Measurements from ENCODE around the gene APC2. TPM values are rescaled to one million over a fixed set of nuclear protein-coding genes. Genes with fewer than 3 reads are reported as not detected.

The APC2 gene
- total and polyA plus RNA-seq, 2 donors (not counting 1 experiment from before 2014, with no cell fraction given), result 0.12 to 0.16 TPM

DNA sequence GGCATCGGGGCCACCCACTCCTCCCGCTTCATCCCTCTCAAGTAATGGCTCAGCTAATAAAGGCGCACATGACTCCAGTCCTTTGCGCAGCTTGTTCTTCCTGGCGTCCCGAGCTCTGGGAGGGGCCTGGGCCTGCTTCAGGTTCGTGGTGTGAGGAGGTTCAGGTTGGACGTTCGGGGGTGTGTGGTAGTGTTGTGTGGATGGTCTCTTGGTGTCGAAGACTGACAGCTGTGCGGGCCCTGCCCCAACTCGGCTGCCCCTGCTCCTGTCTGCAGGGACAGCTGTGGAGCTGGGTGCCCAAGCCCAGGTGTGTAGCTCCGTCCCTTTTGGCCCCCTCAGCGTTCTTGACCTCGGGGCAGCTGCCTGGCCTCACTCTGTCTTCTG, 9.5 kb upstream of the APC2 start:
- POLR2A ChIA-PET, result no interaction called here
- Histone ChIP-seq H3K36me3 (replicated peaks in 1 of 2; ENCODE audit: control extremely low read depth in 1 of 2, control insufficient read depth in 1 of 2, extremely low read depth in 1 of 2, insufficient read depth in 2 of 2, low read length in 1 of 2) (peaks cover 0 to 28% of the 10 kb centered on the region in 2 experiments), H3K27me3 (replicated peaks in 1 of 4; ENCODE audit: control extremely low read depth in 1 of 4, control insufficient read depth in 3 of 4, insufficient read depth in 4 of 4, low read length in 3 of 4) (peaks cover 0 to 2% (median under 1%) of the 10 kb centered on the region in 4 experiments), H3K9me3 (ENCODE audit: control extremely low read depth in 1 of 3, control insufficient read depth in 2 of 3, insufficient read depth in 1 of 3, low read length in 2 of 3) (no peaks in the 10 kb centered on the region), H3K4me1 (ENCODE audit: control insufficient read depth in 2 of 2, insufficient read depth in 2 of 2, low read length in 2 of 2) (peaks cover 14 to 26% of the 10 kb centered on the region in 2 donors), H3K4me3 (ENCODE audit: control extremely low read depth in 1 of 5, extremely low read depth in 1 of 5, insufficient read depth in 1 of 5, low read depth in 2 of 5, low read length in 4 of 5) (no peak overlapping the region), H2AFZ (ENCODE audit: insufficient read depth, low read depth, low read length, poor library complexity, severe bottlenecking) (no peak overlapping the region), H3K9ac (ENCODE audit: low read length) (no peak overlapping the region), H3K27ac (ENCODE audit: low read length in 2 of 2) (no peak overlapping the region), H4K20me1 (ENCODE audit: control insufficient read depth, insufficient read depth, low read length, poor library complexity, severe bottlenecking) (peaks cover 62% of the 10 kb centered on the region), H3K79me2 (ENCODE audit: control insufficient read depth, insufficient read depth, low read length) (peaks cover 21% of the 10 kb centered on the region), H3K4me2 (replicated peaks; ENCODE audit: low read depth, low read length, poor library complexity, severe bottlenecking) (no peak overlapping the region)
- no peak for TF ChIP-seq EZH2 (IDR thresholded peaks at IDR 0.05; ENCODE audit: borderline replicate concordance, insufficient read depth, low read depth, low read length, poor library complexity, severe bottlenecking)
- TF ChIP-seq, protein P1, sequence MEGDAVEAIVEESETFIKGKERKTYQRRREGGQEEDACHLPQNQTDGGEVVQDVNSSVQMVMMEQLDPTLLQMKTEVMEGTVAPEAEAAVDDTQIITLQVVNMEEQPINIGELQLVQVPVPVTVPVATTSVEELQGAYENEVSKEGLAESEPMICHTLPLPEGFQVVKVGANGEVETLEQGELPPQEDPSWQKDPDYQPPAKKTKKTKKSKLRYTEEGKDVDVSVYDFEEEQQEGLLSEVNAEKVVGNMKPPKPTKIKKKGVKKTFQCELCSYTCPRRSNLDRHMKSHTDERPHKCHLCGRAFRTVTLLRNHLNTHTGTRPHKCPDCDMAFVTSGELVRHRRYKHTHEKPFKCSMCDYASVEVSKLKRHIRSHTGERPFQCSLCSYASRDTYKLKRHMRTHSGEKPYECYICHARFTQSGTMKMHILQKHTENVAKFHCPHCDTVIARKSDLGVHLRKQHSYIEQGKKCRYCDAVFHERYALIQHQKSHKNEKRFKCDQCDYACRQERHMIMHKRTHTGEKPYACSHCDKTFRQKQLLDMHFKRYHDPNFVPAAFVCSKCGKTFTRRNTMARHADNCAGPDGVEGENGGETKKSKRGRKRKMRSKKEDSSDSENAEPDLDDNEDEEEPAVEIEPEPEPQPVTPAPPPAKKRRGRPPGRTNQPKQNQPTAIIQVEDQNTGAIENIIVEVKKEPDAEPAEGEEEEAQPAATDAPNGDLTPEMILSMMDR (IDR thresholded peaks at IDR 0.05), result no peak
- no peak for DNase-seq
- CTCF ChIA-PET, result no interaction called here
- no peak for ATAC-seq (ENCODE audit: low read depth)
- Mint-ChIP-seq H3K27me3 (no peaks in the 10 kb centered on the region), H3K9me3 (ENCODE audit: insufficient read depth) (no peaks in the 10 kb centered on the region), H3K27ac (peak overlapping the region; percentile 46), H3K4me1 (peaks cover 26% of the 10 kb centered on the region), H3K4me3 (peak overlapping the region; percentile 66)
- 92% methylated on average over 14 of the region's 15 CpGs for WGBS (ENCODE audit: insufficient coverage)
- intact Hi-C loops (cut with micrococcal nuclease), result no loop called here

DNA sequence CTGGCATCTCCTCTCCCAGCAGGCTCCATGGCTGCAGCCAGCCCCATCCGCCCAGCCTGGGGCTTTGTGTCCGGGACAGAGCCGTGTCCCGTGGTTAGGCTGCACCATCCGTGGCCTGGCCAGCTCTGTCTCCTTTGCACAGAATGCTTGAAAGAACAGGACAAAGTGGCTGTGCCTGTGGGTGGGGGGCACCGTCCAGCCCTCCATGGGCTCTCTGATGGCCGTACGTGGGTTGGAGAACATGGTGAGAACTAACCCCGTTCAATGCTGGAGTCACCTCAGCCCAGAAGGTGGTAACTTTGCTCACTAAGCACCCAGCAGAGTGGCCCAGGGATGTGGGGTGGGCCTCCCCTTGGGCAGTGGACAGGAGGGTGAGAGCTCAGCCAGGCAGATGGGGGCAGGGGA, 8.9 kb upstream of the APC2 start:
- no peak overlapping the region for H2AFZ ChIP-seq (ENCODE audit: insufficient read depth, low read depth, low read length, poor library complexity, severe bottlenecking)
- no peak overlapping the region for H3K4me3 ChIP-seq (ENCODE audit: control extremely low read depth in 1 of 5, extremely low read depth in 1 of 5, insufficient read depth in 1 of 5, low read depth in 2 of 5, low read length in 4 of 5)
- H3K27ac ChIP-seq (ENCODE audit: low read length in 2 of 2), result no peak overlapping the region
- WGBS (ENCODE audit: insufficient coverage), result 95% methylated on average over 9 of the region's 9 CpGs
- H3K4me1 ChIP-seq (ENCODE audit: control insufficient read depth in 2 of 2, insufficient read depth in 2 of 2, low read length in 2 of 2), result peaks cover 16 to 29% of the 10 kb centered on the region in 2 donors
- peaks cover 0 to 7% (median 2%) of the 10 kb centered on the region in 4 experiments for H3K27me3 ChIP-seq (replicated peaks in 1 of 4; ENCODE audit: control extremely low read depth in 1 of 4, control insufficient read depth in 3 of 4, insufficient read depth in 4 of 4, low read length in 3 of 4)
- peaks cover 68% of the 10 kb centered on the region for H4K20me1 ChIP-seq (ENCODE audit: control insufficient read depth, insufficient read depth, low read length, poor library complexity, severe bottlenecking)
- no peaks in the 10 kb centered on the region for H3K27me3 Mint-ChIP-seq
- no peak for DNase-seq
- ATAC-seq (ENCODE audit: low read depth), result no peak
- H3K9me3 ChIP-seq (ENCODE audit: control extremely low read depth in 1 of 3, control insufficient read depth in 2 of 3, insufficient read depth in 1 of 3, low read length in 2 of 3), result no peaks in the 10 kb centered on the region
- H3K9ac ChIP-seq (ENCODE audit: low read length), result no peak overlapping the region
- peaks cover 0 to 26% of the 10 kb centered on the region in 2 experiments for H3K36me3 ChIP-seq (replicated peaks in 1 of 2; ENCODE audit: control extremely low read depth in 1 of 2, control insufficient read depth in 1 of 2, extremely low read depth in 1 of 2, insufficient read depth in 2 of 2, low read length in 1 of 2)
- peak overlapping the region; percentile 66 for H3K4me3 Mint-ChIP-seq
- no peak for TF ChIP-seq EZH2 (IDR thresholded peaks at IDR 0.05; ENCODE audit: borderline replicate concordance, insufficient read depth, low read depth, low read length, poor library complexity, severe bottlenecking)
- TF ChIP-seq, protein P1 (IDR thresholded peaks at IDR 0.05), result no peak
- intact Hi-C loops (cut with micrococcal nuclease), result no loop called here
- H3K9me3 Mint-ChIP-seq (ENCODE audit: insufficient read depth), result no peaks in the 10 kb centered on the region
- ChIA-PET POLR2A (no interaction called here), CTCF (interaction anchor here (0.7 kb wide), 1 partner anchor 196 kb away, joined by 3 read pairs; no protein-coding TSS in a partner anchor)
- no peak overlapping the region for H3K27ac Mint-ChIP-seq
- peaks cover 21% of the 10 kb centered on the region for H3K79me2 ChIP-seq (ENCODE audit: control insufficient read depth, insufficient read depth, low read length)
- H3K4me2 ChIP-seq (replicated peaks; ENCODE audit: low read depth, low read length, poor library complexity, severe bottlenecking), result no peak overlapping the region
- H3K4me1 Mint-ChIP-seq, result peaks cover 27% of the 10 kb centered on the region
